Pulmonary artery endothelial cell (primary cell): ENCODE results near the gene PDPK1. TPM values are rescaled to one million over a fixed set of nuclear protein-coding genes. Genes with fewer than 3 reads are reported as not detected.
A peak's percentile ranks its signal among the peaks of the same experiment; 100 is the strongest.

Experiments
- DNase-seq: peaks from one replicate; pipeline ENCODE4 v3.0.0-alpha.2; 2011; ENCODE audit warnings: low read depth, low spot score
- total RNA-seq: library from RNA; depleted of rRNA; stranded (reverse); fragments of >200 nt; gene quantifications from 2 replicates; pipeline ENCODE4 v1.2.3, GENCODE V29; 2014

Gene PDPK1
- total RNA-seq, result 14.2 and 23.8 TPM in 2 replicates

DNA sequence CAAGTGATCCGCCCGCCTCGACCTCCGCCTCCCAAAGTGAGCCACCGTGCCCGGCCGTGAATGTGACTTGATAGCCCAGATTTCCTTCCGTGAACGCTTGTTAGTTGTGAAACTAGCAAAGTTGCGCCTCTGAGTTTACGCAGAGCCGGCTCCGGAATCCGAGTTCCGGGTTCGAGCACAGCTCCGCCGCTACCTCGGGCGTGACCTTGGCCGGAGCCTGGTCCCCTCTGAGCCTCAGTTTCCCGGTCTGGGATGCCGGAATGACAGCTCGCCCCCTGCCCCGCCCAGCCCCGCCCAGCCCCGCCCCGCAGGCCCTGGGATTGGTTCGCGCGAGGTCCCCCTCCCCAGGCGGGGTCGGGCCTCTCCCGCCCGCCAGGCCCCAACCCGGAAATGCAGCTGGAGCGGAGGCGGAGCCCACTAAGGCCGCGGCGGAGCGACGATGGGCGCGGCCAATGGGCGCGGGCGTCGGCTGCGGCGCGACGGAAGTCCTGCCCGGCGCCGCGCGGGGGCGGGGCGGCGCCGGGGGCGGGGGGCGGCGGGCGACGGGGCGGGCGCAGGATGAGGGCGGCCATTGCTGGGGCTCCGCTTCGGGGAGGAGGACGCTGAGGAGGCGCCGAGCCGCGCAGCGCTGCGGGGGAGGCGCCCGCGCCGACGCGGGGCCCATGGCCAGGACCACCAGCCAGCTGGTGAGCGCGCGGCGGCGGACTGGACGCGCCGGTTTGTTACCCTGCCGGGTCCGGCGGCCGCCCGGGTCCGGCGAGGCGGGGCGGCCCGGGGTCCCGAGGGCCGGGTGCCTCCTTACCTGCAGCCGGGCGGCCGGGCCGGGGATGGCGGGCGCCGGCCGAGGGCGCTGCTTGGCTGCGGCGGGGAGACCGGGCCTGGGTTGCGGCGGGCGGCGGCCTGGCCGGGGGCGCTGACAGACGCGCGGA, at the start of gene PDPK1:
PDPK1 (plus strand) TSS at position 571 of the 929 bp plus-strand sequence; CDS start at position 663, 92 bp downstream.
- DNase-seq, result peak; percentile 81

DNA sequence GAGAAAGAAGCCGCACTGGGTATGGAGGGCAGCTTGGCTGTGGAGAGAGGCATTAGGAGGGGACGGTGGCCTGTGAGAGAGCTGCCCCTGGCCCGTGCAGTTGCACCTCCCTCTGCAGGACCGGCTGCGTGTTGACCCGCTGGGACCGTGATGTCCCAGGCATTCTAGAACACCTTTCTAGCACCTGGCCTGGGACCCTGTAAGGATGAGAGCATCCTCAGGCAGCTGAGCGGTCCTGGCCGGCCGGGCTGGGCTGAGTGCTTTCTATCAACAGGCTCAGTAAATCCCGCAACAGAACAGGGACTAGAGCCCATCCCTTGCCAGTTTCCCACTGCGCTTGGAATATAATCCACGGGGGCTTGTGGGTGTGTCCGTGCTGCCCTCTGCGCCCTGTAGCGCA, 48.2 kb upstream of the PDPK1 start:
- DNase-seq, result no peak

DNA sequence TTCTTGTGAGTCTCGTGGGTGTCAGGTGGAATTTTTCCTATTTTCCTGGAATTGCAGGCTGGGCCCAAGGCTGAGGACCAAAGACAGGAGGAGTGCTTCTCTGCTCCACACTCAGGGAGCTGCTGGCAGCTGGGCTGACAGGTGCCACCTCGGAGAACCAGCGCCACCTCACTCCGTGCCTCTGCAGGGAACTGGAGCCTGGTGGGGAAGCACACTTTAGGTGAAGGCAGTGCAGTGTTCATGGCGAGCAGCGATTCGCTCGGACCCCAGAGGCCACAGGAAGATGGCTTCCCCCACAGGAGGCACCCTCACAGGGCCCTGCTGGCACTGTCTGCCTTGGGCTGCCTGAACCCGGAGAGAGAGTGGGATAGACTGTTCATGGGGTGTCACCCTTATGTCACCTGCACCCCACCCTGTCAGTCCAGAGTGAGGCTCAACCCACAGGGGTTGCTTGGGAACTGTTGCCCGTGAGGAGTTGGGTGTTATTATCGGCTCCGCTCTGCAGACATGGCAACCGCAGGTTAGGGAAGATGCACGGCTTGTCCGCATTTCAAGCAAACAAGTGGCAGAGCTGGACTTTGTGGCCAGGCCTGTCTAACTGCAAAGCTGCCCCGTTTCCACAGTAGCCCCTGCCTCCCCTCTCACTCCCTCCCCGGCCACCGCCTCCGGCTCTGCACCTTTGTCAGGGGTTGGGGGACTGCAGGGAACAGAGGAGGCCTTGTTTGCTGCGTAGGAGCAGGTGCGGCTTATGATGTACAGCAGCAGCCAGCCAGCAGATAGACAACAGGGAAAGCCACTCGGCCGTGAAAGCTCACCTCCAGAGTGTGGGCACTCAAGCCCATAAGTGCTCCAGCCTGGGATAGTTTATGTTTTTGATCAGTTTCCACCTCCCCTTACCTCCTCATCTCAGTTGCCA, 47.4 kb upstream of the PDPK1 start:
- no peak for DNase-seq

DNA sequence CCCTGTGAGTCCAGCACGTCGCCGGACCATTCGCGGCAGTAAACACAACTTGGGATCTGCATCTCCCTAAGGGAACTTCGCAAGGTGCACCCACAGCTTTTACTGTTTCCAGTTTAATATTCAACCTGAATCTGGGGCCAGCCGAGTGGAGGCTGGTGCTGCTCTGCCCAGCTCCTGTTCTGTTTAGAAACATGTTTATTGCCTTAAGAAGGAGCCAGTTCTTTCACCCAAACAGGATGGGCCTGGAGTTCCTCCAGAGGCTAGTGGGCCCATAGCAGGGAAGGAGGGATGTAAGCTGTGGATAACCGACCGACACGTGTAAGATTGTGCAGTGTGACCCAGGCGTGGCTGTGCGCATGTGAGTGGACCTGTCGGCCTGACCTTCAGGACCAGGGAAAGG, 45.5 kb upstream of the PDPK1 start:
- DNase-seq, result no peak

DNA sequence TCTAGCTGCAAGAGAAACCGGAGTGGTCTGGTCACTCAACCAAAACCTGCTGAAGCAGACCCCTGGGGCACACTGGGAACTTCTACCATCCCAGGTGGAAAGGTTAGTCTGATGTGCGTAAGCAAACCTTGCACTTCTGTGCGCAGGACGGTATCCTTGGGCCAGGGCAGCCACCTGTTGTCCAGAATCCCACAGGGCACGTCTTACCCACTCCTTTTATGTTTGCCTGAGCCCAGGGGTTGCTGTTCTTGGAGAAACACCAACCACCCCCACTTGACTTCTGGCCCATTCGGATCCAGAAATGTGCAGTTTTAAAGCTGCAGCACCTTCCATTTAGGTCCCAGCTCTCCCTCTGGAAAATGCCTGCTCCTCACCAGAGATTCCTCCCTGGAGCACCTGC, 44.2 kb upstream of the PDPK1 start:
- no peak for DNase-seq

DNA sequence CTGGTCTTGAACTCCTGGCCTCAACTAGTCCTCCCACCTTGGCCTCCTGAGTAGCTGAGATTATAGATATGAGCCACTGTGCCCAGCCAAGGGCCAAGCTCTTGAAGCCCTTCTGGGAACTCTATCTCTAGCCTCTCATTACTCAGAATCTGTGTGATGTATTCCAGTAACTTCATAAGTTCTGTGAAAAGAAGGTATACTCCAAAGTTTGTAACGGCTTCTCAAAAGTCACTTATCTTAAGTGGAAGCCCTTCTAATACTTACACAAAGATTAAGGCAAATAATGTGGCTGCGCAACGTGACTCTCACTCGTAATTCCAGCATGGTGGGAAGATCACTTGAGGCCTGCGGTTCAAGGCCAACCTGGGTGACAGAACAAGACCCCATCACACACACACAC, 43.2 kb upstream of the PDPK1 start:
- no peak for DNase-seq

DNA sequence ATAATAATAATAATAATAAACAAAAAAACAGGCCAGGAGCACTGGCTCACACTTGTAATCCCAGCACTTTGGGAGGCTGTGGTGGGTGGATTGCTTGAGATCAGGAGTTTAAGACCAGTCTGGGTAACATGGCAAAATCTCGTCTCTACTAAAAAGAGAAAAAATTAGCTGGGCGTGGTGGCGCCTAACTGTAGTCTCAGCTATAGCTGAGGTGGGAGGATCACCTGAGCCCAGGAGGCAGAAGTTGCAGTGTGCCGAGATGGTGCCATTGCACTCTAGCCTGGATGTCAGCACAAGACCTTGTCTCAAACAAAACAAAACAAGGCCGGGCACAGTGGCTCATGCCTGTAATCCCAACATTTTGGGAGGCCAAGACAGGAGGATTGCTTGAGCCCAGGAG, 42.8 kb upstream of the PDPK1 start:
- DNase-seq, result no peak

DNA sequence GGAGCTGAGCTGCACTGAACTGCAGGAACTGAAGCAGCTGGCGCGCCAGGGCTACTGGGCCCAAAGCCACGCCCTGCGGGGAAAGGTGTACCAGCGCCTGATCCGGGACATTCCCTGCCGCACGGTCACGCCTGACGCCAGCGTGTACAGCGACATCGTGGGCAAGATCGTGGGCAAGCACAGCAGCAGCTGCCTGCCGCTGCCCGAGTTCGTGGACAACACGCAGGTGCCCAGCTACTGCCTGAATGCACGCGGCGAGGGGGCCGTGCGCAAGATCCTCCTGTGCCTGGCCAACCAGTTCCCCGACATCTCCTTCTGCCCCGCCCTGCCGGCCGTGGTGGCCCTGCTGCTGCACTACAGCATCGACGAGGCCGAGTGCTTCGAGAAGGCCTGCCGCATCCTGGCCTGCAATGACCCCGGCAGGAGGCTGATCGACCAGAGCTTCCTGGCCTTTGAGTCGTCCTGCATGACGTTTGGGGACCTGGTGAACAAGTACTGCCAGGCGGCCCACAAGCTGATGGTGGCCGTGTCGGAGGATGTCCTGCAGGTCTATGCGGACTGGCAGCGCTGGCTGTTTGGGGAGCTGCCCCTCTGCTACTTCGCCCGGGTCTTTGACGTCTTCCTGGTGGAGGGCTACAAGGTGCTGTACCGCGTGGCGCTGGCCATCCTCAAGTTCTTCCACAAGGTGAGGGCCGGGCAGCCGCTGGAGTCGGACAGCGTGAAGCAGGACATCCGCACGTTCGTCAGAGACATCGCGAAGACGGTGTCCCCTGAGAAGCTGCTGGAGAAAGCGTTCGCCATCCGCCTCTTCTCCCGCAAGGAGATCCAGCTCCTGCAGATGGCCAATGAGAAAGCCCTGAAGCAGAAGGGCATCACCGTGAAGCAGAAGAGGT, 41.4 kb upstream of the PDPK1 start:
- DNase-seq, result no peak

DNA sequence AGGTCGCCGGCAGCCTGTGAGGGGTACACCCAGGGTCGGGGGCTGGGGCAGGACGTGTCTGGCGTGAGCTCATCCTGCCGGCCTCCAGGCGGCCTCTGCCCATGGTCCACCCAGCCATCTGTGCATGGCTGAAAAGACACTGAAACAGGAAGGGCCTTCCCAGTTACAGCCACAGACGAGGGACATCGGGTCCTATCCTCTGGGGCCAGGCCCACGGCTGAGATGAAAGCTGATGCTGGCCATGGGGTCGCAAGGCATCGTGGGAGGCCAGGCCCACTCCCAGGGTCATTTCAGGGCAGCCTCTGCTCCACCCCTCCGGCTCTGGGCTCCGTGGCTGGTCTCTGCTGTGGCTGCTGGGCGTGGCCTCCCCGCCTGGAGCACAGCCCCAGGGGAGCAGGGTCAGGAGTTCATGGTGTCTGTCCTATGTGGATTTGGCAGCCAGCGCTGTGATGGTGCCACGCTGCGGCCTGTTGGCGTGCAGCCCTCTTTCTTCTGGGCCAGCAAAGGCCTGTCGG, 40.6 kb upstream of the PDPK1 start:
- DNase-seq, result no peak

DNA sequence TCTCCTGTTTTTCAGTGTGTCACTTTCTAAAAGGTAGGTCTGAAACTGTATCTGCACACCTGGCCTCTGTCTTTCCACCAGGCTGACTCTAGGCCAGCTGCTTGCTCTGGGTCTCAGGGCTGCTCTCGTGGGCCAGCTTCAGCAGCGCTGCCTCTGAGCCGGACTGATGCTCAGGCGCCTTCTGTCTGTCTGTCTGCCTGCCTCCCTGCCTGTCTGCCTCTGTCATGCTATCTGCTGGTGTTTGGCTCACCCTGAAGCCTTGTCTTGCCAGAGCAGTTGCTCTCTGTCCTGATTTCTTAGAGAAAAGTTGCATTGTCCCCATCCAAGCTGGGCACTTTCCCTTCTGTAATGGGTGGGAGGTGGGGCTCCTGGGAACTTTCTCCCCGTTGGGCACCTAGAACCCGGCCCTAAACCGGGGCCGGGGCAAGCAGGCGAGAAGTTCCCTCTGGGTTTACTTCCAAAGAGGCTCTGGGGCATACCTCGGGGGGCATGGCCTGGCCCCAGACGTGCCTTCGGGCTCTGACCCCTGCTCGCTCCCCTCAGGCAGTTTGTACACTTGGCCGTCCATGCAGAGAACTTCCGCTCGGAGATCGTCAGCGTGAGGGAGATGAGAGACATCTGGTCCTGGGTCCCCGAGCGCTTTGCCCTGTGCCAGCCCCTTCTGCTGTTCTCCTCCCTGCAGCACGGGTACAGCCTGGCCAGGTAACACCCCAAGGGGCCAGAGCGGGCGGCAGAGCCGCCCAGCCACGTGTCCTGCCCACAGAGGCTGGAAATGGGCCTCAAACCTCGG, 39.9 kb upstream of the PDPK1 start:
- no peak for DNase-seq

DNA sequence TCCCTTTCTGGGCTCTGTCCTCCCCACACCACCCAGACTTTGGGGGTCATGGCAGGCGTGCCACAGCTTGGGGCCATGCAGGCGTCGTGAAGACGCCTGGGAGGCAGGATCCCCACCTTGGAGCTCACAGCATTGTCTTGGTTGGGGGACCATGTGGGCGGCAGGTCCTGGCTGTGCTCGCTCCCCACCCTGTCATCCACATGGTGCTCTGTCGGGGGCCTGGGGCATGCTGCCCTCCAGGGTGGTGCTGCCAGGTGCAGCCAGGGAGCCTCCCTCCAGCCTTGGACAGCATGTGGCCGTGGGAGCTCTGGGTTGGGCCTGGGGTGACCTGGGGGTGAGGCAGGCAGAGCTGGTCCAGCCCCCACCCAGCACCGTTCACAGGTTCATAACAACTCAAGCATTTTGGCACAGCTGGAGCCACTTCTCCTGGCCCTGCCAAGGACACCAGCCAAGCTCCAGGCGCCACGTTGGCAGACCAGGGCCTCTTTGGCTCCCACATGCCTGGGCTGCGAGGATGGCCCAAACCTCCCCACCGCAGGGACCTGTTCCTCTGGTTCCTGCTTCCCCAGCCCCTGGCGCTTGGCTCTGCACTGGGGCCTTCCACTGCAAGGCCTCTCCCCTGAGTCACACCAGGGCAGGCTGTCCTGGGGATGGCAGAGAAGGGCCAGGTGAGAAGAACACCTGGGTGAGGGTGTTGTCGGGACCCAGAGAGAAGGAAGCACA, 39.1 kb upstream of the PDPK1 start:
- DNase-seq, result no peak

DNA sequence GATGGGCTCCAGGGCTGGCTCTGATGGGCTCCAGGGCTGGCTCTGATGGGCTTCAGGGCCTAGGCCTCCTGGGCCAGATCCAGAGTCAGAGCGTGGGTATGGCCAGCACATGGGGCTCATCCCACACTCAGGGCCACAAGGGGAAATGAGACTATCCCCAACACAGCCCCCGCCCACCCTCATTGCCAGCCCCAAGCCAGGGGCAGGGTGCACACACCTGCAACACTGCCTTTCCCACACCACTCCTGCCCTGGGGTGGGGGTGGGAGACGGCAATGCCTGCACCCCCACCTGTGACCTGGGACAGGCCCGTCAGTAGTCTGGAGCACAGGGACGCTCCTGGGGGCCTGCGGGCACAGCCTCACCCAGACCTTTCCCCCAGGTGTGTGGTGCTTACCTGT, 38.4 kb upstream of the PDPK1 start:
- DNase-seq, result no peak

DNA sequence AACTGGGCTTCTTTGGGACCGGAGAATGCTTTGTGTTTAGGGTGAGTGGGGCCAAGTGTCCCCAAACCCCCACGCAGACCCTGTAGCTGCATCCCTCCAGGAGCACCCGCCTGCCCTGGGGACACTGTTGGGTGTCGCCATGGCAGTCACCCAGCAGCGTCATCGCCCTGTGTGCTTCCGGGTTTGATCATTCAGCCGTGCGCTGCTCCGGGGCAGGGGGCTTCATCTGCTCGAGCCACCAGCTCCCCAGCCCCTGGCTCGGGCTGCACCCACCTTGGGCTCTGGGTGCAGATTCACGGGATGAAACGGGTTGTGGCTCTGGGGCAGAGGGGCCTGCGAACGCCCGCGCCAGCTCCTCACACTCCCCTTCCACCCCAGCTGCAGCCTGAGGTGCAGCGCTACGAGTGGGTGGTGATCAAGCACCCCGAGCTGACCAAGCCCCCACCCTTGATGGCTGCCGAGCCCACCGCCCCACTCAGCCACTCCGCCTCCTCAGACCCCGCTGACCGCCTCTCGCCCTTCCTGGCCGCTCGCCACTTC, 37.9 kb upstream of the PDPK1 start:
- DNase-seq, result no peak

DNA sequence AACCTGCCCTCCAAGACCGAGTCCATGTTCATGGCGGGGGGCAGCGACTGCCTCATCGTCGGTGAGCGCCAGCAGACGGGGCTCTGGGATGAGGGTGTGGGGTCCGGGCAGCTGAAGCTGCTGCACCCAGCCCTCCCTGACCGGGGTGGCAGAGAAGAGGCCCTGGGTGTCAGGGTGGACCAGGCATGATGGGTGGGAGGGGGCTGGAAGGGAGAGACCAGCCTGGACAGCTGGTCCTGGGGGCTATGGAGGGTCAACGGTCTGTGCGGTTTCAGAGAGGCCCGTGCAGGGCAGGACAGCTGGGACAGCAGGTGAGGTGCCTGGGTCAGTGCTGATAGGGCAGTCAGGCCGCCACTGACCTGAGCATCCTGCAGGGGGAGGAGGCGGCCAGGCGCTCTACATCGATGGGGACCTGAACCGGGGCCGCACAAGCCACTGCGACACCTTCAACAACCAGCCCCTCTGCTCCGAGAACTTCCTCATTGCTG, 37.3 kb upstream of the PDPK1 start:
- no peak for DNase-seq

DNA sequence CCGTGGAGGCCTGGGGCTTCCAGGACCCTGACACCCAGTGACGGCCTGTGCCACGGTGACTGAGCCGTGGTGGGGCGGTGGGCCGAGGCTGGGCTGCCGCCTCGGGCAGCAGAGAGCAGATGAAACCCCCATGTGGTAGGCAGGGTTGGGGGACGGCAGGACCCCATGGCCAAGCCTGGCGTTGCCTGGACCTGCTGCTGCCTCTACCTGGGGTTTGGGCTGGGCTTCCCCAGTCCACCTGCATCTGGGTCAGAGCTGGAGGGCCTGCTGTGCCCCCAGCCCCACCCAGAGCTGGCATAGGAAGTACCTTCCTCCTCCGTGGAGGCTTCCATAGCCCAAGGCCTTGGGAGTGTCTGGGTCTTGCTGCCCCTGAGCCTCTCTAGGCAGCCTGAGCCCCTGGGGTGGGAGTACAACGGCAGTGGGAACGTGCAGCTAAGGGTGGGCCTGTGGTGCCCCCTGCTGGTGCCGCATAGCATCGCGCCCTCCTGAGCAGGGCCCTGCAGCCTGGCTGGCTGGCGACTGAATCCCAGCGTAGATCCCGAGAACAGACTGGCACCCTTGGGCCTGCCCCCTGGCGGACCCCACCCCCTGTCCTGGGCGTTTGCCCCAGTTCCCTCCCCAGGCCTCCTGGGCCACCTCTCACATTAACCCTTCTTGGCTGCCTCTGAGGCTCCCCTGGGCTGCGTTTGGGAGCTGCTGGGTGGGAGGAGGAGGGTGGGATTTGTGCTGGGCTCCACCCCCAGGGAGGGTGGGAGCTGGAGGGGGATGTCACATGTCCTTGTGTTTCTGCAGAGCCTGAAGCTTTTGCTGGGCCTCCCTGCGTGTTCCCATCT, 36.7 kb upstream of the PDPK1 start:
- peak; percentile 30 for DNase-seq

DNA sequence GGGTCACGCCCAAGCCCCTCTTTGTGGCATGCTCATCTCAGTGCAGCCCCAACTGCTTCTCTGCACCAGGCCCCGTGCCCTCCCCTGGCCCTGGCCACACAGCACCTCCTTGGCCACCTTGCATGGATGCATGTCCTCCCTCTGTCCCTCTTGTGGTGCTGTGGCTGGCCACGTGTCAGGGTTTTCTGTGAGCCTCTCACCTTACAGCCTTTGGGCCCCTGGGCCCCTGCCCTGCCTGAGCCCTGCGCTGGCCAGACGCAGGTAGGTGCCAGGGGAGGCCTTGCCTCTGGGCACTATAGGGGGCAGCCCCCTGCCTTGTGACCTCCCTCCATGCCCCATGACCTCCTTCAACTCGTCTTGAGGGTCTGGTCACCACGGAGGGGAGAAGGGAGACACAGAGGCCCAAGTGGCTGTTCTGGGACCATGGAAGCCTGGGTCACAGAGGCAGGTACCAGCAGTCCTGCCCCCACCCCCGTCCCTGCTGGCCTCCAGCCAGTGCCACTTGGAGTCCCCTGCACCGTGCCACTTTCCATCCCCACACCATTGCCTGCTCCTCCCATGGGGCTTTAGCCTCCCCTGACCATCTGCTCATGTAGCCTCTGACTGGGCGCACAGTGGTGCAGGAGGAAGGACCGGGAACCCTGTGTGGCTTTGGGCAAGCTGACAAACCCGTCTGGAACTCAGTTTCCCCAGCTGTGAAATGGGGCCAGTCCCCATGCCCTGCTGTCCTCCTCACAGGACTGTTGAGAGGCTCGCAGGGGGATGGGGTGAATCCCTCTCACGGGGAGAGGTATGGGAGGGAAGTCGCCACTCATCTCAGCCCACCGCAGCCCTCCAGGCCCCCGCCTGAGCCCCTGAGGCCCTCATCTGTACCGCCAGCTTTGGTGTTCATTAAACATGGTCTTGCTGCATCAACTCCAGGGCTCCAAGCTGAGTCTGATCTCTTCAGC, 35.6 kb upstream of the PDPK1 start:
- no peak for DNase-seq

DNA sequence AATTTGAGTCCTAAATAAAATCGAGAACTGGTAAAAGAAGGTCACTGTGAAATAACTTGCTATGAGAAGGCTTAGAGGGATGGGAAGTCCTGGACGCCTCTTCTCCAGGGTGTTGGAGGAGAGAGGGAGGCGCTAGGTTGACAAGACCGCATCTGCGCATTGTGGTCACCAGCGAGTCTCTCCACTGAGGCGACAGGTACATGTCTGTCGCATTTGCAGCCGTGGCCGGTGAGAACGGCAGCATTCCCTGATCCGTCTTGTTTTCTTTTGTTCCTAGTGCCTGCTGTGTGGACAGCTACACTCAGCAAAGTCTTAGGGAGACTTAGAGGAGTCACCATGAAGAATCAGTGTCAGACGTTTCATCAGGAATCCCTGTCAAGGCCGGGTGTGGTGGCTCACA, 32.1 kb upstream of the PDPK1 start:
- DNase-seq, result no peak
